Kidney capillary endothelial cell (primary cell): ENCODE measurements around the gene LIN7C.
A peak's percentile ranks its signal among the peaks of the same experiment; 100 is the strongest.
"Not testable (repeated sequence)": the region's sequence is repeated elsewhere in the genome, so short reads cannot be mapped to it uniquely, and the experiment has no call there.

Experiments used
- DNase-seq: peaks from one replicate; pipeline ENCODE4 v3.0.0-alpha.2; 2018; ENCODE audit warnings: low spot score

LIN7C gene

DNA sequence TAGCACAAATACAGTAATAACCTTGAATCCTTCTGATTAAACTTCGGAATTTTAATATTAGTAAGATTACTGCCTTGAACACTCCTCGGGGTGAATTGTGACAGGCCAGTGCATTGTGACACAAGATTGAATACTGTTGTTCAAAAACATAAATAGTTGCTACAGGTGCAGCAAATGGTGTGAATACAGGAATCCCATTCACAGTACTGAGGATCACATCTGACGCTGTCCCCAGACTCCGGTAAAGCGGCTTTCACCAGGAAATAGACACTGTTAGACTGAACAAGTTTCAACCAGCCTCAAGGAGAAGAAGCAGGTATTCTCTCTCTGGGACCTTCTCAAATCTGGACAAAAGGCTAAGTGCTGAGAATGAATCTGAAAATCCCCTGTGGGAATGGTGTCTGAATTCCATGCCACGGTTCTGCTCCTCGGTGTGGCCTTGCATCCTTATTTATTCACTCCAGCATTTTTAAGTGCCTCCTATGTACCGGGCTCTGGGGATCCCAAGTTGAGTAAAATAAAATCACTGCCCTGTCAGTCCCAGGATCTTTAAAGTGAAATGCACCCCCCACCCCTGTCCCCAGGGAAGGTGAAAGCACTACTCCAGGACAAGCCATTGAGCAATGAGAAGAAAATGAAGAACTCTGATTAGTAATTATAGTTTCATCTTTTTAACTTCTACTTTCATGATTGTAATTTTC is 37.4 kb downstream of the LIN7C start:
- DNase-seq, result no peak

DNA sequence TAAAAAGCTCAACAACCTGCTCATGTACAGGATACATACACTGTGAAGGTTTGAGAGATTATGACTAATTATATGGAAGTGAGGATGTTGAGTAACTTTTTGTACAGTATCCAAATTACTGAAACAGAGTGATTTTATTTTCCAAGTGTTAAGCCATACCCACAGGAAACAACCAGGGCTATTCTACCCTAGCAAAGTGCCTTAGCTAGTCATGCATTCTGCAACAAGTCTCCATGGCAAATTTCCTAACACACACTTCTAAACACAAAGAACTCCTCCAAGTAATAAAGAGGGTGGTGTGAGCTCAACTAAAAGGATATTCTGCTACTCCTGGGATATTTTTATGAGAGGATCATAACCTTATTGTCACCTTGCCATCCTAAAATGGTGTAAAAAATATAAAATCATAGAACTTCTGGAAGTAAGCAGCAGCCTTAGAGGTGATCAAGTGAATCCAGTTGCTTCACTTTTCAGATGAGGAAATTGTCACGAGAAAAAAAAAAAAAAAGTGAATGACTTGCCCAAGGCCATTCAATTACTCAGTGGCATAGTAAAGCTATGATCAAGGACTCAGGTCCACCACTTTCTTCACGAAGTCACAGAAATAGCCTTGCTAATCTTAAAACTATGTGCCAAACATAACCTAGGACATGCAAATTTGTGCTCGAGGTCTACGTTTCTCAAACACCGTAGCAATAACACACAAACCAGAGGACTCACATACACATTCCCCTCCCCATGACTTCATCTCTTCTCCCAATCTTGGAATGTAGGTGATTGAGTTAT is 38.2 kb downstream of the LIN7C start:
- peak; percentile 65 for DNase-seq

DNA sequence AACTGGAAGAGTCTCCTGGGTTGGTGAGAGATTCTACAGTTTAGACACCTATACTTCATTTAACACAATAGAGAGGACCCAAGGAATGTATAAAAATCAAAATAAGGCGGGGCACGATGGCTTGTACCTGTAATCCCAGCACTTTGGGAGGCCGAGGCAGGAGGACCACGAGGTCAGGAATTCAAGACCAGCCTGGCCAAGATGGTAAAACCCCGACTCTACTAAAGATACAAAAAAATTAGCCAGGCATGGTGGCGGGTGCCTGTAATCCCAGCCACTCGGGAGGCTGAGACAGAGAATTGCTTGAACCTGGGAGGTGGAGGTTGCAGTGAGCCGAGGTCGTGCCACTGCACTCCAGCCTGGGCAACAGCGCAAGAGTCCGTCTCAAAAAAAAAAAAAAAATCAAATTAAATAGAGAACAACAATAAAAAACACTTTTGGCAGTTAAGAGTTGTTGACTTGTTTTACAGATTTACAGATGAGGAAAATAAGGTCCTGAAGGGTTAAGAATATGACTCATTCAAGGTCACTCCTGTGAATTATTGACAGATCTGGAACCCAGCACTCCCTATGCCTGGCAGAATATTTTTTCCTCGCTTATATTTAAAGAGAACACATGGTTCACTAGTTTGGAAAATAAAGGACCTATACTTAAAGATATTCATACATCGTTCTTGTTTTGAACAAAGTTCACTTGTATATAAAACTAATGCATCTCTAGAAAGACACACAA is 39.2 kb downstream of the LIN7C start:
- DNase-seq, result no peak

DNA sequence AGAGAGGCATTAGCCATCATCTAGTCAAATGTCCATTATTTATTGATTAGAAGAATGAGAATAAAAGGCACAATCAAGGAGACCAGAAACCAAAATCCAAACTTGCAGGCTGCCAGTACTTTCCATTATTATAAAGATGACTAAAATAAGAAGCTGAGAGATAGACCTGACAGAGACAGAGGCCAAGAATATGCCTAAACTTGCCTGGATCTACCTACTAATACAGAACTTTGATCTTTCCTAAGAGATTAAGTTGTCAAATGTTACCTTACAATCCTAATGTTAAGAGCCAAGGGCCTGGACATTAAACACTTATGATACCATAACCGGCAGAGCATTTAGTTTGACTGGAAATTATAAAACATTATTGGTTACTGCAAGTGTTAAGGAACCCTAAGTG is 40.2 kb downstream of the LIN7C start:
- no peak for DNase-seq

DNA sequence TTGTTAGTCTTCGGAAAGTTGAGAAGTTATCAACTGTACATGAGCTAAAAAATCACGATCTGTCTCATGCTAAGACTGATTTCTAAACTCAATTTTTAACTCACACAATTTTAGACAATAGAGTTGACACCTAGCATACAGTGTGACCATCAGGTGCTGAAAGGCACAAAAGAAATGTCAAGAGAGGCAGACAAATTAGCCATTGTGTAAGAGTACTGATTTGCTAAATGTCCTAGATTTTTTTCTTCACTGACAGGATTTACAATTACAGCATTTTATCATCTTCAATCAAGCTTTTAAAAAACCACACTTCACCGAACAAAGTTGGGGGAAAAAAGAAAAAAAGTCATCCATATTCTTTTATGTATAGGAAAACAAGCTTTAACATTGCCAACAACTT is 40.9 kb downstream of the LIN7C start:
- no peak for DNase-seq

DNA sequence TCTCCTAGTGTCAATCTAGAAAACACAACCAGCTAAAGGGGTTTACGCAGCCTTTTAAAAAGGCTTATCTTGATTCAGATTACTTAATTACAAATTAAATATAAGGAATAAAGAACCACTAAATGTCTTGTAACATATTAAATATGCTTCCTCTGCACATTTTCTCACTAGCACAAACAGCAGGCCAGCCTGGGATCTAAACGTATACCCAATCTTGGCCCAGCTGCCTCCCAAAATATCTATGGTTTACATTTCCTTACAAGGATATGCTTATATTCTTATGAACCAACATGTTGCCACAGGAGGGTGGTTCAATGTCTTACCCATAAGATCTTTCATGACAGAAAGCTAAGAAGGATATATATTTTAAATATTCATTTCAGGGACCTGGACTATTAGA is 41.7 kb downstream of the LIN7C start:
- no peak for DNase-seq

DNA sequence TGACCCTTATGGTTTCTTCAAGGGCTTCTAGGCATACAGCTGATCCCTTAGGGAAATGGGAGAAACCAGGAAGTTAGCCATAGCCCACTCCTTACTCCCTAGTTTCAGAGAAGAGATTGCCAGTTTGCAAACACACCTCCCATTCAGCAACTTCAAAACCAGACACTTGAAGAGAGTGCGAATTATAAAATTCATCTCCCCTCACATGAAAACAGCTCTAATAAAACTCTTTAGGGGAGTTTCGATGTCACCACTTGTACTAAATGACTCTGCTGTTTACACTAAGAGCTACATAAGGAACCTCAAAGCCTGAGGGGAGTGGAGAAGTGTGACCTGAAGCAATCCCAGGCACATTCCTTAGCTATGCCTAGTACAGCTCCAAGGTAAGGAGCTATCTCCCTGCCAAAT is 42.3 kb downstream of the LIN7C start:
- no peak for DNase-seq

DNA sequence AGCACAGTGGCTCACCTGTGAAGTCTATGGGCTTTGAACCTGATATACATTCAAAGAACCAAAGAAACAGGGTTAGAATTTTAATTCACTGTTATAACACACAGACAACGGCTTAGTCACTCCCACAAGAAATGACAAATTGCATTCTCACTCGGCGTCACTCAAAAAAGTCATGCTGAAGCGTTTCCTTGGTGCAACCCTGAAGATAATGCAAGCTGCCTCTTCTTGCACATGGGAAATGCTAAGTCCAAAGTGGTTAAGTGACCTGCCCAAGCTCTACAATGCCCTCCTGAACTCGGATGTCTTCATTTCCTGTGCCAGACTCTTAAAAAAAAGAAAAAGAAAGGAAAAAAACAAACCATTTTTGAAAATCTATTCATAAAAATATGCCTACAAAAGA is 44.0 kb downstream of the LIN7C start:
- DNase-seq, result no peak

DNA sequence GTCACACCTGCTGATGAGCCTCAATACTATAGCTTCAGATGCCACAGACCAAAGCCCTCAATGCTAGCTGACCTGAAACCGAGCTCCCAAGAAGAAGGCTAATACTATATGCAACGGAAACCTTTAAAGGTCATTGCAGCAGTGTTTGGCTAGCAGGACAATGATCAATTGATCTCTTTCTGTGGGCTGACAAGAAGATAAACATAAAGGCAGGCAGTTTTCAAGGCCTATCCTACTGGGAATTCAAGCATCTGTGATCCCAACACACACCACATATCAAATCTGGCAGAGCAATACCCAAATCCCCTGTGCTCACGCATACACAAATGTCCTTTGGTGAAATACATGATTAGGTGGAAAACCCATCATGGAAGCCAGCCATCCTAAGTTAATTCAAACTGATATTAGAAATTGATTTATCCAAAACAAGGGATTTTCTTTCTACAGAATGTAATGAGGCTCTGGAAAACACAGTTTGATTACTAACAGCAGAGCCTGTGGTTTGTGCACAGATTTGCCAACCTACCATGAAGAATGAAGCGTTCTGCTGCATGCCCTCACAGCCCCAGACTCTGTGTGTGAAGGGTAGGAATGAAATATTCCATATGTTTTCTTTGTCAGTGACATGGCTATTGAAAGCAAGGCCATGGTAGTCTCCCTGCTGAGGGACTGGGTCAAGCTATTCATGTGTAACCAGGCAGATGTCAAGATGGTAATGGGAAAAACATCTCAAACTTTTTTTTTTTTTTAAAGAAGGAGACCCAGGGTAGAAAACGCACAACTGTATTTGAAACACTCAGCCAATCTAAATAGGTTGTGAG is 46.2 kb downstream of the LIN7C start:
- no peak for DNase-seq

DNA sequence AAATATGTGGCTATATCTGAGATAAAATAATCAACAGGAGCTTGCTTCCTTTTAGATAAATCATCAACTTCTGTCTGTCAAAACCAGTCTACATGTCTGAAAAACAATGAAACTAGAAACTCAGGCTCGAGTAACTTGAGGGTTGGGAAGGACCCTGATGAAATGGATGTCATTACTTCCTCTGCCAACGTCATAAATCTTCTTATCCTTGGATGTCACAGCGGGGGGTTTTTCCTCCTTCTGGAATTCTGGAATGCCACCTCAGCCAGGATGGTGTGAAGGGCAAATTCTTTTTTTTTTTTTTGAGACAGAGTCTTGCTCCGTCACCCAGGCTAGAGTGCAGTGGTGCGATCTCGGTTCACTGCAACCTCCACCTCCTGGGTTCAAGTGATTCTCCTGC is 47.4 kb downstream of the LIN7C start:
- no peak for DNase-seq

DNA sequence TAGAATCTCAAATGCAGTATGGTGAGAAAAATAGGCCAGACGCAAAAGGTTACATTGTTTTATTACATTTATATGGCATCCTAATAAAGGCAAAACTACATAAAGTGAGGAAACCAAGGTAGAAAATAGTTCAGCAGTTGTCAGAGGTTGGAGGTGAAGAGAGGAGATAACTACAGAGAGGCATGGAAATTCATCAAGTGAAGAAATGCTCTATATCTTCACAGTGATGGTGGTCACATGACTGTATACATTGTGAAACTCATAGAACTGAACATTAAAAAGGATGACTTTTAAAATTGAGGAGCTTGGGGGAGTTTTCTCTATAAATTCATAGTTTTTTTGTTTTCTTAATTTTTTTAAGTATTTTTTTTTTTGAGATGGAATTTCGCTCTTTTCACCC is 48.4 kb downstream of the LIN7C start:
- no peak for DNase-seq

DNA sequence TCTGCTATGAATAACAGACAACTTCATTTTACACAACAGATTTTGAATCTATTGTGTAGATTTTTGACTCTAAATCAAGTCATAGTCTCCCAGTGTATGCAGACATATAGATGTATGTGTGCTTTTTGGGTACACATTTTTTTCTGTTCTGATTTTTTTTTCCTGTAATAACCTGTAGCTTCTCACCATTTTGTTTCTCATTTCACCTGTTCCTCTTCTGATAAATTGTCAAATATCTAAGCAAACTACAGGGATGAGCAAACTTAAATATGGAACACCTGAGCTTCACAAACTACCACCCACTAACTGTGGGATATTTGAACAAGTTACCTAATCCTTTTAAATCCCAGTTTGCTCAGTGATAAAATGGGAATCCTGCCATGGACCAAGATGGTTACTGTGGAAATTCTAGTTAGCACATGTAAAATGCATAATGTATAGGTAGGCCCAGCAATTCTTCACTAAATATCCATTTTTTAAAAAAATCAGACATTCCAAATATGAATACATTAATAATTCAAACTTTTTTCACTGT is 49.7 kb downstream of the LIN7C start:
- no peak for DNase-seq

DNA sequence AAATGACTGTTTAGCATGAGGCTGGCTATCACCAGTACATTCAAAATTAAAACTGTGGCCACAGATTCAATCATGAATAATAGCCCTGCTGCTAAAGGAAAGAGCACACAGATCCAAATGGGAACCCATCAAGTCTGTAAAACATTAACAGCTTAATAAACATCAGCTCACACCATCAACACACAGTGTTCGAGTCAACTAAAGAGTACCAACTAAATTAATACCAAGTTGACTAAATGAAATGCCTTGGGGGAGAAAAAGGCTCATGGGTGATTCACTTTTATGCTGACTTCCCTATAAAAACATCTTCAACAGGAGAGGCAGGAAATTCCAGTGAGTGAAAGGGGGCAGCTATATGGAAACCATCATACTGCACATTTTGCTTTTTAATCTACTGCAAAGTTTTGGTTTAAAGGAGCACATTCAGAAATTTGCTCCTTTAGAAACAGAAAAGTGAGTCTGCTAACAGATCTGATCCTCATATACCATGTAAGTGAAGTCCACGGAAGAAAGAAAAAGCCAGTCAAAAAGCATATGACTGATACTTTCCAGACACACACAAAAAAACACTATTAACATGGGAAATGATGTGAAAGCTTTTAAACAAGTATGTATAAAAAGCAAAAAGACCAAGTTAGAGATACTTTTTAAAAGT is 50.3 kb downstream of the LIN7C start:
- DNase-seq, result no peak

DNA sequence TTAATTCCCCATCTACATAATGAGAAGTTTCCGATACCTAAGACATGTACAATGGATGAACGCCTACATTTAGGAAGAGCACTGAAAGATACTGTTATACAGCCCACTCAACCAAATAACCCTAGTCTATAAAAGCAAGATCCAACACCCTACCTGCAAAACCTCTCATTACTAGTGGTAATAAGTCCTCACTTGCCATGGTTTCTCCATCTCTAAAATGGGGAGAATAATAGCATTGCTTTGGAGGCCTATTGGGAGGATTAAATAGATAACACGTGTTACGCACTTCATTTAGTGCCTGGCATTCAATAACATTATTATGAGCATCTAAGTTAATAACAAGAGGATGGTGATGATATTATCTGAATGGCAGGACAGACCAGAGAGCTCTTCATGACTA is 50.9 kb downstream of the LIN7C start:
- no peak for DNase-seq

DNA sequence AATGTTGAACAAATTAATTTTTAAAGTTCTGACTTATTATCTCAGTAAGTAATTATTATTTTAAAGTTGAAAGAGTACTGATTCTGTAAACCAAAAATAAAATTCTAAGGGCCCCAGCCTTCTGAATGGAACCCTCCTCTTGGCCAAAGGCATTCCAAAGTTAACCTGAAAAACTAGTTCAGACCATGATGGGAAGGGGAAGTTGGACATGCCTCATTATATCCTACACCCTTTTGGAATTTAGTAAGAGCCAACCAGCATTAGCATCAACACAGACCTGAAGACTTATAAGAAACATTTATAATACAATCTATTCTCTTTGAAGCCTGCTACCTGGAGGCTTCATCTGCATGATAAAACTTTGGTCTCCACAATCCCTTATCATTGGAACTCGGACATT is 52.9 kb downstream of the LIN7C start:
- DNase-seq, result no peak

DNA sequence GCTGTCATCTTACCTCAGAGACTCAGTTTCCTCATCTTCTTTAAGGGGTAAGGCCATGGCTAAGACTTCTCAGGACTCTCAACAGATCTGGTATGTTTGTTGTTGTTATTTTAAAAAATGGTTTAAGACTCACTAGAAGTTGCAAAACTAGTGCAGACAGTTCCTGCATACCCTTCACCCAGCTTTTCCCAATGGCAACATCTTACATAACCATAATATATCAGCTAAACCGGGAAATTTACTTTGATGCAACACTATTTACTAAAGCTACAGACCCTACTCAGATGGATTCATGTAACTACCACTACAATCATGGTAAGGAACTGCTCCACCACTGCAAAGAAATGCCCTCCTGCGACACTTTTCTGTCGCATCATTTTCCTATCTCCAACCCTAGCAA is 54.4 kb downstream of the LIN7C start:
- DNase-seq, result no peak

DNA sequence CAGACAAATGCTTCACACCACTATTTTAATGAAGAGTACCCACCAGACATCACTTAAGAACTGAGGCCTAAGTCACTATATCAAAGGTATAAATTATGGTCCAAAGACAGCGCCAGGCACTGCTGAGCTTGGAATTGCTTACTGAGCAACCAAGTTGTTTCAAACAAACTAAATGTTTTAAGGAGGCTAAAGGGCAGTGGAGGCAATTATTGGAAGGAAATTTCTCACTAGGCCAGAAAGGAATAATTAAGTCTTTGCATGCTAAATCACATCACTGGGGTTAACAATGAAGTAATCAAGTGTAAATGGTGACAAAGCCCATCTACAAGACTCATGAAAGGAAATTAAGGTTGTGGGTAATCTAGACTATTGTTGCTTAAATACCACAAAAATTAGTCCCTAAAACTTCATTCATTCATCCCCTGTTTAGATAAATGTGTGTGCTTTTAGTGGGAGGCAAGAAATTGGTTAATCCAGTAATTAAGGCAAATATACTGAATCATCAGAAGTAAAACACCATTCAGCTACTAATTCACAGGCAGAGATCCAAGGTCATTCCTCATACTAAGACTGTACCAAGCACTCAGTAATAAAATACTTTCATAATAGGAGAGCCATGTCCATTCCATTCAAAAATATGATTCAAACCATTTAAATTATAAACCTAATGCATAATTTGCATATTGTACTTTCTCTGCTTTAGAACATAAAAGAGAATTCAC is 55.2 kb downstream of the LIN7C start:
- DNase-seq, result no peak

DNA sequence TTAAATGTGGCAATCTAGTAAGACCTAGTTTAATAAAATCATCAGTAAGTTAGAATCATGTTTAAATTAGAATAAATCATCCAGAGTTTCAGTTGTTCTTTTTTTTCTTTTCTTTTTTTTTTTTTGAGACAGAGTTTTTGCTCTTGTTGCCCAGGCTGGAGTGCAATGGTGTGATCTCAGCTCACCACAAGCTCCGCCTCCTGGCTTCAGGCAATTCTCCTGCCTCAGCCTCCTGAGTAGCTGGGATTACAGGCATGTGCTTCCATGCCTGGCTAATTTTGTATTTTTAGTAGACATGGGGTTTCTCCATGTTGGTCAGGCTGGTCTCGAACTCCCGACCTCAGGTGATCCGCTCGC is 58.4 kb downstream of the LIN7C start:
- not testable (repeated sequence) for DNase-seq

DNA sequence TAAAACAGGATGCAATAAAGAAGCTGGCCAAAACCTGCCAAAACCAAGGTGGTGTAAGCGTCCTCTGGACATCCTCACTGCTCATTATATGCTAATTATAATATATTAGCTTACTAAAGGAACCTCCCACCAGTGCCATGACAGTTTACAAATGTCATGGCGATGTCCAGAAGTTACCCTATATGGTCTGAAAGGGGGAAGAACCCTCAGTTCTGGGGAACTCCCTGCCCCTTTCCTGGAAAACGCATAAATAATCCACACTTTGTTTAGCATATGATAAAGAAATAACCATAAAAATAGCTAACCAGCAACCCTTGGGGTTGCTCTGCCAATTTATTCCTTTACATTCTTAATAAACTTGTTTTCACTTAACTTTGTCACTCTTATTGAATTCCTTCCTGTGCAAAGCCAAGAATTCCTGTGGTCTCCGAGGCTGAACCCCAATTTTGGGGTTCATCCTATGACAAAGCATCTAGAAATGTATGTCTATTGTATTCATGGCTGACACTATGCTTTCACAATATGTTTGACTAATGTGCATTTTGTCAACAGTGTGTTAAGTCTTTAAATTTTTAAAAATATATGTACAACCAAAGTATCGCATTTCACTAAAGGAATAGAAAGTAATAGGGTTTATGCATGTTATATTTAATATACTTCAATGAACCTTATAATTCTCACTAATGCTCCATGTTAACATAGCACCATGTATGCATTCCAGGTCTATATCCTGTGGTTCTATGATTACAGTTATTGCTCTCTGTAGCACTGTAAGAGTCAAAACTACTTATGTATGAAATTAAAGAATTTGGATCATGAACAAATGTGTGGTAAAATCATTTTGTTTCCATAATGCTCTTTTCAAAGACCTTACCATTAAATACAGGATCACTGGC is 59.0 kb downstream of the LIN7C start:
- no peak for DNase-seq

DNA sequence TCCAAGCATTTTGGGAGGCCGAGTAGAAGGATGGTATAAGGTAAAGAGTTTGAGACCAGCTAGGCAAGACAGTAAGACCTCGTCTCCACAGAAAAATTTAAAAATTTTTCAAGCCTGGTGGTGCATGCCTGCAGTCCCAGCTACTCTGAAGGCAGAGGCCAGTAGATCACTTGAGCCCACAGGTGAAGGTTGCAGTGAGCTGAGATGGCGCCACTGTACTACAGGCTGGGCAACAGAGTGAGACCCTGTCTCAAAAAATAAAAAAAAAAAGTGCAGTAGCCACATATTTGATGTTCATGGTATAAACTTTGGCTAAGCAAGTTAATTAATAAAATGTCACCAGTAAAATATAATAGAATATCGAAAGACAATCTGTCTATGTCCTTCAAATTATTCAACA is 60.9 kb downstream of the LIN7C start:
- no peak for DNase-seq
